Neural progenitor cell (in vitro differentiated cells): ENCODE measurements around the gene ZNF469.

Experiments
- EZH2 ChIP-seq: fragments of 200-600 bp; sonication (generic); IDR thresholded peaks from 2 replicates; pipeline ENCODE4 v1.6.1; 2017; ENCODE audit warnings: antibody characterized with exemption, mild to moderate bottlenecking, moderate library complexity
- EZH2phosphoT487 ChIP-seq: fragments of 200-600 bp; sonication (generic); IDR thresholded peaks from 2 replicates; pipeline ENCODE4 v1.6.1; 2017; ENCODE audit warnings: antibody characterized with exemption
- TF ChIP-seq, protein P1 (sequence below): fragments of 200-600 bp; sonication (generic); IDR thresholded peaks from 2 replicates; pipeline ENCODE4 v1.5.1; 2017; ENCODE audit warnings: antibody characterized with exemption, mild to moderate bottlenecking

DNA sequence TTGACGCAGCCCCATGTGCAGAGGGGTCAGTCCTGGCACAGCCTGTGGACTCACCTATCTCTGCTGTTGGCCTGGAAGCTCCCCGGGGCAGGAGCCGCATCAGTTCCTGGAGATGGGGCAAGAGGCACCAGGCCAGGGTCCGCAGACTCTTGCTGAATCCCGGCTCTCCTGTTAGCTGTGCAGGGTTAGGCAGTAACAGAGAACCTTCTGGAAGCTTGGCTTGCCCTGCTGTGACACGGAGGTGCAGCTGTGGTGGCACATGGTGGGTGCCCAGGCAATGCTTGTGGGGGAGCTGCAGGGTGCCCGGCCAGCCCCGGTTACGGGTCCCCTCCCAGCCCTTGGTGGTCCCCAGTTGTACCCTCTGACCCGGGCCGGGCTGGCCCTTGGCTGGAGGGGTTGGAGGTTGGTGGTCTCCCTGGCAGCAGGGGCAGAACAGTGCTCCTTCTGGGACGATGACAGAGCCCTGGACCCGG is 26.0 kb upstream of the ZNF469 start:
- TF ChIP-seq, protein P1, sequence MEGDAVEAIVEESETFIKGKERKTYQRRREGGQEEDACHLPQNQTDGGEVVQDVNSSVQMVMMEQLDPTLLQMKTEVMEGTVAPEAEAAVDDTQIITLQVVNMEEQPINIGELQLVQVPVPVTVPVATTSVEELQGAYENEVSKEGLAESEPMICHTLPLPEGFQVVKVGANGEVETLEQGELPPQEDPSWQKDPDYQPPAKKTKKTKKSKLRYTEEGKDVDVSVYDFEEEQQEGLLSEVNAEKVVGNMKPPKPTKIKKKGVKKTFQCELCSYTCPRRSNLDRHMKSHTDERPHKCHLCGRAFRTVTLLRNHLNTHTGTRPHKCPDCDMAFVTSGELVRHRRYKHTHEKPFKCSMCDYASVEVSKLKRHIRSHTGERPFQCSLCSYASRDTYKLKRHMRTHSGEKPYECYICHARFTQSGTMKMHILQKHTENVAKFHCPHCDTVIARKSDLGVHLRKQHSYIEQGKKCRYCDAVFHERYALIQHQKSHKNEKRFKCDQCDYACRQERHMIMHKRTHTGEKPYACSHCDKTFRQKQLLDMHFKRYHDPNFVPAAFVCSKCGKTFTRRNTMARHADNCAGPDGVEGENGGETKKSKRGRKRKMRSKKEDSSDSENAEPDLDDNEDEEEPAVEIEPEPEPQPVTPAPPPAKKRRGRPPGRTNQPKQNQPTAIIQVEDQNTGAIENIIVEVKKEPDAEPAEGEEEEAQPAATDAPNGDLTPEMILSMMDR = no peak
- TF ChIP-seq EZH2 = no peak
- no peak for TF ChIP-seq EZH2phosphoT487
